LNCaP clone FGC (cell line): Measurements from ENCODE around the gene STKLD1.

Experiments
- DNase-seq: peaks from one replicate; pipeline ENCODE4 v3.0.0-alpha.2; 2011; ENCODE audit warnings: low read depth
- H3K4me3 ChIP-seq: 2 replicates; pipeline ENCODE4 v1.5.1; 2011; ENCODE audit warnings: mild to moderate bottlenecking, low read depth, low read length, control low read depth
- TF ChIP-seq, protein P1 (sequence below): IDR thresholded peaks from 2 replicates; pipeline ENCODE4 v1.5.1; 2012; ENCODE audit warnings: mild to moderate bottlenecking; ENCODE audit not compliant: control insufficient read depth, insufficient read depth; ENCODE audit errors: extremely low read depth

The STKLD1 gene

DNA sequence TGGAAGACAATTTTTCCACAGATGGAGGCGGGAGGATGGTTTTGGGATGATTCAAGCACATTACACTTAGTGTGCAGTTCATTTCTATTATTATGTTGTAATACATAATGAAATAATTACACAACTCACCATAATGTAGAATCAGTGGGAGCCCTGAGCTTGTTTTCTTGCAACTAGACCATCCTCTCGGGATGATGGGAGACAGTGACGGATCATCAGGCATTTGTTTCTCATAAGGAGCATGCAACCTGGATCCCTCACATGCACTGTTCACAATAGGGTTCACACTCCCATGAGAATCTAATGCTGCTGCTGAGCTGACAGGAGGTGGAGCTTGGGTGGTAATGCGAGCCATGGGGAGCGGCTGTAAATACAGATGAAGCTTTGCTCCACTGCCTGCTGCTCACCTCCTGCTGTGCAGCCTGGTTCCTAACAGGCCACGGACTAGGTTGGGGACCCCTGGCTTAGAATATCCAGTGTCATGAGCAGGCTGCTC, 1.6 kb downstream of the STKLD1 start:
- no peak for DNase-seq
- no peak overlapping the region for H3K4me3 ChIP-seq
- TF ChIP-seq, protein P1, sequence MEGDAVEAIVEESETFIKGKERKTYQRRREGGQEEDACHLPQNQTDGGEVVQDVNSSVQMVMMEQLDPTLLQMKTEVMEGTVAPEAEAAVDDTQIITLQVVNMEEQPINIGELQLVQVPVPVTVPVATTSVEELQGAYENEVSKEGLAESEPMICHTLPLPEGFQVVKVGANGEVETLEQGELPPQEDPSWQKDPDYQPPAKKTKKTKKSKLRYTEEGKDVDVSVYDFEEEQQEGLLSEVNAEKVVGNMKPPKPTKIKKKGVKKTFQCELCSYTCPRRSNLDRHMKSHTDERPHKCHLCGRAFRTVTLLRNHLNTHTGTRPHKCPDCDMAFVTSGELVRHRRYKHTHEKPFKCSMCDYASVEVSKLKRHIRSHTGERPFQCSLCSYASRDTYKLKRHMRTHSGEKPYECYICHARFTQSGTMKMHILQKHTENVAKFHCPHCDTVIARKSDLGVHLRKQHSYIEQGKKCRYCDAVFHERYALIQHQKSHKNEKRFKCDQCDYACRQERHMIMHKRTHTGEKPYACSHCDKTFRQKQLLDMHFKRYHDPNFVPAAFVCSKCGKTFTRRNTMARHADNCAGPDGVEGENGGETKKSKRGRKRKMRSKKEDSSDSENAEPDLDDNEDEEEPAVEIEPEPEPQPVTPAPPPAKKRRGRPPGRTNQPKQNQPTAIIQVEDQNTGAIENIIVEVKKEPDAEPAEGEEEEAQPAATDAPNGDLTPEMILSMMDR: no peak

DNA sequence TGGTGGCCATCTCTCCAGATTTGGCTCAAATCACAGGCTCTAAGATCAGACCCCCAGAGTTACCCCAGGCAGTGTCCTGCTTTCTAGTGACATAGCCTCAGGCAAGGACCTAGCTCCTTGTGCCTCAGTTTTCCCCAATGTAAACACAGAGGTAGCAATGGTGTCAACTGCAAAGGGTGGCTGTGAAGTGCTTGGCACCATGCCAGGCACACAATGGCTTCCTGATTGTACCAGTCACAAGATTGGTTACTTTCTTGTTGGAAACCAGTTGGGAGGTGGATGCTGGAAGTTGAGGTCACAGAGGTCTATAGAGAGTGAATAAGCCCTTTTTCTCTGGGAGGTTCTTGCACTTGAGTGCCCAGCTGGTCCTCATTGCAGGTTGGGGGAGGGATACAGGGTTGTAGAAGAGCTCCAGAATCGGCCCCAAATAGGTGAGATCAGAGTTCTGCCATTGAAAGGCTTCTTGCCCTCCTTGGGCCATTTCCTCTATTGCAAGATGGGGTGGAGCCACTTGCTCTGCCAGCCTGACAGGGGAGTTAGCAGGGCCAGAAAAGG, 2.3 kb downstream of the STKLD1 start:
- H3K4me3 ChIP-seq: no peak overlapping the region
- DNase-seq: no peak
- TF ChIP-seq, protein P1: no peak

DNA sequence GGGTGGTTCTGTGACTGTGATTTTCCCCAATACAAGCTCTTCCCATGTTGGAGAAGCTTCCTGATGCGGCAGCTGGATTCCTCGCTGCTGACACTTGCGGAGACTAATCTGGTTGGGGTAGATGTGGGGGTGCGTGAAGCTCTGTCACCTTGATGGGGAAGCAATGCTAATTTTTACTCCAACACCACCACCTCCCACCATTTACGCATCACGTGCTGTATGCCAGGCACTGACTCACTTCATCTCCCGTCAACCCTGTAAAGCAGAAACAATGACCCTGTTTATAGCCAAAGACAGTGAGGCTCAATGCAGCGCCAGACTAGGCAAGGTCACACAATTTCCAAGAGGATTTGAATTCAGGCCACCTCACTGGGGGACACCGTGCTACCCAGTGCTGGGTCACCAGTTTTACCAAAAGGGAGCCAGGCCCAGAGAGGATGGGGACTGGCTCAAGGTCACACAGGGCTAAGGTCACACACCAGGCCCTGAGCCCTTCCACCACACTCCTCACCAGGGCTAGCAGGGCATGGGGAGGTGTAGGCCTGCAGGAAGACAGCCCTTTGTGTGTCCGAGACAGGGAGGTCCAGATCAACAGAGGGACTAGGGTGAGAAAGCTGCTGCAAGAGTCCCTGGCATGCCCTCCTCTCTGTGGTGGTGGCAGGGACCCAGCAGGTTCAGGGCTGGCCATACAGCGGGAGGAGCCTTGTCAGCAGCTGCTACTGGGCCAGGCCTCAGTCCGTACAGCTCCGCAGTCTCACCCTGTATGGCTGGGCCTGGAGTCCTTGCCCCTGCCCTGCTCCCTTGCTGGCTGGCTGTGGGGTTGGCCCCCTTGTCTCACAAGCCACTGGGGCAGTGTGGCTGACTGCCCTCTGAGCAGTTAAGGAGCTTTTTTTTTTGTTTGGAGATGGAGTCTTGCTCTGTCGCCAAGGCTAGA, 3.3 kb downstream of the STKLD1 start:
- no peak overlapping the region for H3K4me3 ChIP-seq
- TF ChIP-seq, protein P1: no peak
- no peak for DNase-seq

DNA sequence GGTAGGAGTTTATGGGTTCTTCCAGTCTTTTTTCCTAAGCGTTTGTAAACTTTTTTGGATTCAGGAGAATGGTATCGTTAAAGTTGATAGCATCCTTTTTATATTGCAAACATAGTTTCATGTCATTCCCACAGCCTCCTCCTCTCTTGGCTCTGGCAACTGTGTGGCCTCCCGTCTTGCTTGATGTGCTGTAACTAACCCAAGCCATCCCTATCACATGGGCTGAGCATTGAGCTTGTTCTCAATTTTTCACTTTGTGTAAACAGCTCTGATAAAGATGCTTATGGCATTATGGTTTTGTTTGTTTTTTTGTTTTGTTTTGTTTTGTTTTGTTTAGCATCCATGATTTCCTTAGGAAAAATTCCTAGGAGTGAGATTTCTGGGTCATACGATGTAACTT, 4.6 kb downstream of the STKLD1 start:
- DNase-seq: no peak
- no peak overlapping the region for H3K4me3 ChIP-seq
- TF ChIP-seq, protein P1: no peak

DNA sequence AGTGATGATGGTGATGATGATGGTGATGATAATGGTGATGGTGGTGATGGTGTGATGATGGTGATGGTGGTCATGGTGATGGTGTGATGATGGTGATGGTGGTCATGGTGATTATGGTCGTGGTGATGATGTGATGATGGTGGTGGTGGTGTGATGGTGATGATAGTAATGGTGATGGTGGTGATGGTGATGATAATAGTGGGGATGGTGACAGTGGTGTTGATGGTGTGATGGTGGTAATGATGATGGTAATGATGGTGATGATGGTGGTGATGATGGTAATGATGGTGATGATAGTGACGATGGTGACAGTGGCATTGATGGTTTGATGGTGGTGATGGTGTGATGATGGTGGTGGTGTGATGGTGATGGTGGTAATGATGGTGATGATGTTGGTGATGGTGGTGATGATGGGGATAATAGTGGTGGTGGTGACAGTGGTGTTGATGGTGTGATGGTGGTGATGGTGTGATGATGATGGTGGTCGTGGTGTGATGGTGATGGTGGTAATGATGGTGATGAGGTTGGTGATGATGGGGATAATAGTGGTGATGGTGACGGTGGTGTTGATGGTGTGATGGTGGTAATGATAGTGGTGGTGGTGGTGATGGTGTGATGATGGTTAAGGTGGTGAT, 6.5 kb downstream of the STKLD1 start:
- TF ChIP-seq, protein P1: no peak
- no peak for DNase-seq
- H3K4me3 ChIP-seq: no peak overlapping the region

DNA sequence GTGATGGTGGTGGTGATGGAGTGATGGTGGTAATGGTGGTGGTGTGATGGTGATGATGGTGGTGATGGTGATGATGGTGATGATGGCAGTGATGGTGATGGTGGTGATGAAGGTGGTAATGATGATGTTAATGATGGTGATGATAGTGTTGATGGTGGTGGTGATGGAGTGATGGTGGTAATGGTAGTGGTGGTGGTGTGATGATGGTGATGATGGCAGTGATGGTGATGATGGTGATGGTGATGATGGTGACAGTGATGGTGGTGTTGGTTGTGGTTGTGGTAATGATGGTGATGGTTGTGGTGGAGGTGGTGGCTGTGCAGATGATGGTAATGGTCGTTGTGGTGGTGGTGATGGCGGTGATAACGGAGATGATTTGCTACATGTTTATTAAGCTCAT, 7.3 kb downstream of the STKLD1 start:
- TF ChIP-seq, protein P1: no peak
- no peak overlapping the region for H3K4me3 ChIP-seq
- no peak for DNase-seq
